ENCODE results near the gene KAZN. TPM values are rescaled to one million over a fixed set of nuclear protein-coding genes. Genes with fewer than 3 reads are reported as not detected.

The KAZN gene
- polyA plus RNA-seq, 1 donor from 2014 or later: 20.6 TPM

GRCh38 chr1:14895727-14896126 is 297.2 kb downstream of the KAZN start:
- Histone ChIP-seq H3K9me3 (ENCODE audit: low read length) (no peaks in the 10 kb centered on the region), H4K20me1 (ENCODE audit: insufficient read depth) (no peaks in the 10 kb centered on the region), H3K9ac (ENCODE audit: low read length) (no peak overlapping the region), H3K9me2 (ENCODE audit: insufficient read depth, low read length) (no peaks in the 10 kb centered on the region), H3K27me3 (ENCODE audit: insufficient read depth, low read depth, low read length) (no peaks in the 10 kb centered on the region), H3K4me3 (ENCODE audit: low read length) (no peak overlapping the region), H3K27ac (ENCODE audit: low read length) (no peak overlapping the region), H3F3A (ENCODE audit: insufficient read depth, low read length, poor library complexity, severe bottlenecking) (no peaks in the 10 kb centered on the region), H2AFZ (ENCODE audit: low read depth, low read length) (no peak overlapping the region), H3K4me2 (ENCODE audit: low read length) (no peak overlapping the region), H3K36me3 (ENCODE audit: insufficient read depth, low read length) (no peaks in the 10 kb centered on the region), H3K79me2 (replicated peaks; ENCODE audit: insufficient read depth, low read length) (peaks cover 4% of the 10 kb centered on the region)
- TF ChIP-seq TAF1 (IDR thresholded peaks at IDR 0.05; ENCODE audit: low read depth): no peak
- TF ChIP-seq EZH2 (IDR thresholded peaks at IDR 0.05; ENCODE audit: borderline replicate concordance, insufficient read depth, low read length, poor library complexity, severe bottlenecking): no peak
- no peak for TF ChIP-seq POLR2AphosphoS5 (IDR thresholded peaks at IDR 0.05)
- no peak for TF ChIP-seq RAD21 (conservative IDR thresholded peaks at IDR 0.05)
- no peak for TF ChIP-seq MXI1 (conservative IDR thresholded peaks at IDR 0.05; ENCODE audit: poor library complexity, severe bottlenecking)
- TF ChIP-seq, protein P1, sequence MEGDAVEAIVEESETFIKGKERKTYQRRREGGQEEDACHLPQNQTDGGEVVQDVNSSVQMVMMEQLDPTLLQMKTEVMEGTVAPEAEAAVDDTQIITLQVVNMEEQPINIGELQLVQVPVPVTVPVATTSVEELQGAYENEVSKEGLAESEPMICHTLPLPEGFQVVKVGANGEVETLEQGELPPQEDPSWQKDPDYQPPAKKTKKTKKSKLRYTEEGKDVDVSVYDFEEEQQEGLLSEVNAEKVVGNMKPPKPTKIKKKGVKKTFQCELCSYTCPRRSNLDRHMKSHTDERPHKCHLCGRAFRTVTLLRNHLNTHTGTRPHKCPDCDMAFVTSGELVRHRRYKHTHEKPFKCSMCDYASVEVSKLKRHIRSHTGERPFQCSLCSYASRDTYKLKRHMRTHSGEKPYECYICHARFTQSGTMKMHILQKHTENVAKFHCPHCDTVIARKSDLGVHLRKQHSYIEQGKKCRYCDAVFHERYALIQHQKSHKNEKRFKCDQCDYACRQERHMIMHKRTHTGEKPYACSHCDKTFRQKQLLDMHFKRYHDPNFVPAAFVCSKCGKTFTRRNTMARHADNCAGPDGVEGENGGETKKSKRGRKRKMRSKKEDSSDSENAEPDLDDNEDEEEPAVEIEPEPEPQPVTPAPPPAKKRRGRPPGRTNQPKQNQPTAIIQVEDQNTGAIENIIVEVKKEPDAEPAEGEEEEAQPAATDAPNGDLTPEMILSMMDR (IDR thresholded peaks at IDR 0.05; ENCODE audit: poor library complexity, severe bottlenecking): no peak
- TF ChIP-seq, protein P2, sequence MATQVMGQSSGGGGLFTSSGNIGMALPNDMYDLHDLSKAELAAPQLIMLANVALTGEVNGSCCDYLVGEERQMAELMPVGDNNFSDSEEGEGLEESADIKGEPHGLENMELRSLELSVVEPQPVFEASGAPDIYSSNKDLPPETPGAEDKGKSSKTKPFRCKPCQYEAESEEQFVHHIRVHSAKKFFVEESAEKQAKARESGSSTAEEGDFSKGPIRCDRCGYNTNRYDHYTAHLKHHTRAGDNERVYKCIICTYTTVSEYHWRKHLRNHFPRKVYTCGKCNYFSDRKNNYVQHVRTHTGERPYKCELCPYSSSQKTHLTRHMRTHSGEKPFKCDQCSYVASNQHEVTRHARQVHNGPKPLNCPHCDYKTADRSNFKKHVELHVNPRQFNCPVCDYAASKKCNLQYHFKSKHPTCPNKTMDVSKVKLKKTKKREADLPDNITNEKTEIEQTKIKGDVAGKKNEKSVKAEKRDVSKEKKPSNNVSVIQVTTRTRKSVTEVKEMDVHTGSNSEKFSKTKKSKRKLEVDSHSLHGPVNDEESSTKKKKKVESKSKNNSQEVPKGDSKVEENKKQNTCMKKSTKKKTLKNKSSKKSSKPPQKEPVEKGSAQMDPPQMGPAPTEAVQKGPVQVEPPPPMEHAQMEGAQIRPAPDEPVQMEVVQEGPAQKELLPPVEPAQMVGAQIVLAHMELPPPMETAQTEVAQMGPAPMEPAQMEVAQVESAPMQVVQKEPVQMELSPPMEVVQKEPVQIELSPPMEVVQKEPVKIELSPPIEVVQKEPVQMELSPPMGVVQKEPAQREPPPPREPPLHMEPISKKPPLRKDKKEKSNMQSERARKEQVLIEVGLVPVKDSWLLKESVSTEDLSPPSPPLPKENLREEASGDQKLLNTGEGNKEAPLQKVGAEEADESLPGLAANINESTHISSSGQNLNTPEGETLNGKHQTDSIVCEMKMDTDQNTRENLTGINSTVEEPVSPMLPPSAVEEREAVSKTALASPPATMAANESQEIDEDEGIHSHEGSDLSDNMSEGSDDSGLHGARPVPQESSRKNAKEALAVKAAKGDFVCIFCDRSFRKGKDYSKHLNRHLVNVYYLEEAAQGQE (IDR thresholded peaks at IDR 0.05; ENCODE audit: borderline replicate concordance): no peak
- TF ChIP-seq EP300 (conservative IDR thresholded peaks at IDR 0.05; ENCODE audit: poor library complexity, severe bottlenecking): no peak
- TF ChIP-seq SMC3 (conservative IDR thresholded peaks at IDR 0.05; ENCODE audit: poor library complexity): no peak

GRCh38 chr1:14896381-14897079 is 298.0 kb downstream of the KAZN start:
- Histone ChIP-seq H3K9me2 (ENCODE audit: insufficient read depth, low read length) (no peaks in the 10 kb centered on the region), H3K9ac (ENCODE audit: low read length) (no peak overlapping the region), H3K4me2 (ENCODE audit: low read length) (no peak overlapping the region), H2AFZ (ENCODE audit: low read depth, low read length) (no peak overlapping the region), H3K79me2 (replicated peaks; ENCODE audit: insufficient read depth, low read length) (peaks cover 4% of the 10 kb centered on the region), H3K27me3 (ENCODE audit: insufficient read depth, low read depth, low read length) (no peaks in the 10 kb centered on the region), H3K36me3 (ENCODE audit: insufficient read depth, low read length) (no peaks in the 10 kb centered on the region), H4K20me1 (ENCODE audit: insufficient read depth) (no peaks in the 10 kb centered on the region), H3K9me3 (ENCODE audit: low read length) (no peaks in the 10 kb centered on the region), H3K4me3 (ENCODE audit: low read length) (no peak overlapping the region), H3F3A (ENCODE audit: insufficient read depth, low read length, poor library complexity, severe bottlenecking) (no peaks in the 10 kb centered on the region), H3K27ac (ENCODE audit: low read length) (no peak overlapping the region)
- TF ChIP-seq MXI1 (conservative IDR thresholded peaks at IDR 0.05; ENCODE audit: poor library complexity, severe bottlenecking) (no peak), EZH2 (IDR thresholded peaks at IDR 0.05; ENCODE audit: borderline replicate concordance, insufficient read depth, low read length, poor library complexity, severe bottlenecking) (no peak), RAD21 (conservative IDR thresholded peaks at IDR 0.05) (no peak), EP300 (conservative IDR thresholded peaks at IDR 0.05; ENCODE audit: poor library complexity, severe bottlenecking) (no peak)
- TF ChIP-seq, protein P2 (IDR thresholded peaks at IDR 0.05; ENCODE audit: borderline replicate concordance): no peak
